MCF 10A (cell line): Measurements from ENCODE around the gene IGDCC3. TPM values are rescaled to one million over a fixed set of nuclear protein-coding genes. Genes with fewer than 3 reads are reported as not detected.

Experiments used
- BruUV-seq: library from RNA; stranded (reverse); fragments of 400-500 nt; replicated peaks from 2 replicates; lab custom pipeline; 2021; lab: Mats Ljungman, UMichigan
- CTCF ChIA-PET: fragments of 300-600 bp; sonication (Branson Sonifier 250); formaldehyde crosslinking; extraction: SDS; loops from one replicate; lab custom pipeline; 2021; ENCODE audit warnings: antibody characterized with exemption, inconsistent platforms; lab: Yijun Ruan, JAX
- POLR2A ChIA-PET: fragments of 300-600, 350-650 bp; sonication (Branson Sonifier 250); formaldehyde crosslinking; extraction: SDS; loops from one replicate; lab custom pipeline; 2020; ENCODE audit warnings: antibody characterized with exemption, inconsistent platforms; lab: Yijun Ruan, JAX
- DNase-seq: peaks from one replicate; pipeline ENCODE4 v3.0.0-alpha.2; 2018; ENCODE audit not compliant: unreplicated experiment
- H3K27ac Mint-ChIP-seq: one replicate; pipeline ENCODE4 v1.8.0; 2022; ENCODE audit warnings: mild to moderate bottlenecking, low read depth, mixed read lengths; ENCODE audit not compliant: unreplicated experiment
- H3K27me3 Mint-ChIP-seq: one replicate; pipeline ENCODE4 v1.8.0; 2022; ENCODE audit warnings: mixed read lengths; ENCODE audit not compliant: insufficient read depth, unreplicated experiment
- H3K36me3 Mint-ChIP-seq: one replicate; pipeline ENCODE4 v1.8.0; 2022; ENCODE audit warnings: mild to moderate bottlenecking, moderate library complexity, mixed read lengths; ENCODE audit not compliant: insufficient read depth, unreplicated experiment
- H3K4me1 Mint-ChIP-seq: one replicate; pipeline ENCODE4 v1.8.0; 2022; ENCODE audit warnings: mixed read lengths; ENCODE audit not compliant: insufficient read depth, unreplicated experiment
- H3K4me3 Mint-ChIP-seq: one replicate; pipeline ENCODE4 v1.8.0; 2022; ENCODE audit warnings: mild to moderate bottlenecking, moderate library complexity, mixed read lengths; ENCODE audit not compliant: unreplicated experiment
- H3K9me3 Mint-ChIP-seq: one replicate; pipeline ENCODE4 v1.8.0; 2022; ENCODE audit warnings: mixed read lengths; ENCODE audit not compliant: unreplicated experiment
- intact Hi-C: fragments of 100-400 bp; cut with micrococcal nuclease; formaldehyde crosslinking; loops from 2 replicates; pipeline ENCODE4 v1.14.1; 2022
- total RNA-seq: library from RNA; stranded (reverse); gene quantifications from 2 replicates; pipeline ENCODE4 v1.2.3, GENCODE V29; 2022
- TF ChIP-seq, protein P1 (sequence below): fragments of 200-600 bp; IDR thresholded peaks from one replicate; pipeline ENCODE4 v1.8.0; 2022; ENCODE audit warnings: antibody characterized with exemption, mild to moderate bottlenecking; ENCODE audit not compliant: unreplicated experiment

The IGDCC3 gene
- total RNA-seq, 1 experiment from 2014 or later, result not detected

DNA sequence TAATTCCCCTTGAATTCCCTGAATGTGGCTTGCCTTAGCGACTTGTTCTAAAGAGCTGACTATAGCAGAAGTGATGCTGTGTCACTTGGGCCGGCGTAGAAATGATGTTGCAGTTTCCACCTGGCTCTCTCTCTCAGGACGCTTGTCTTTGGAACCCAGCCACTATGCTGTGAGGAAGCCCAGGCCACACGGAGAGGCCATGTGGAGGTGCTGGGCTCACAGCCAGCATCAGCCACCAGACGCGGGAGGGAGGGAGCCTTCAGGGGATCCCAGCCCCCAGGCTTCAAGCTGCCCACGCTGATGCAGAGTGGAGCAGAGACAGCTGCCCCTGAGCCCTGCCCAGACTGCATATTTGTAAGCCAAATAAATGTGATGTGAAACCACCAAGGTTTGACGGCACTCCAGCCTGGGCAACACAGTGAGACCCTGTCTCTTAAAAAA, 54.7 kb downstream of the IGDCC3 start:
- ChIA-PET POLR2A (no interaction called here), CTCF (interaction anchor here (12.9 kb wide), 1 partner anchor 61 kb away, joined by 210 read pairs; no protein-coding TSS in a partner anchor)
- H3K27me3 Mint-ChIP-seq, result no peaks in the 10 kb centered on the region
- intact Hi-C loops, result no loop called here
- no peaks in the 10 kb centered on the region for H3K9me3 Mint-ChIP-seq
- H3K27ac Mint-ChIP-seq, result peak overlapping the region; percentile 23
- no TSS peak for BruUV-seq
- H3K4me1 Mint-ChIP-seq, result no peaks in the 10 kb centered on the region
- TF ChIP-seq, protein P1, sequence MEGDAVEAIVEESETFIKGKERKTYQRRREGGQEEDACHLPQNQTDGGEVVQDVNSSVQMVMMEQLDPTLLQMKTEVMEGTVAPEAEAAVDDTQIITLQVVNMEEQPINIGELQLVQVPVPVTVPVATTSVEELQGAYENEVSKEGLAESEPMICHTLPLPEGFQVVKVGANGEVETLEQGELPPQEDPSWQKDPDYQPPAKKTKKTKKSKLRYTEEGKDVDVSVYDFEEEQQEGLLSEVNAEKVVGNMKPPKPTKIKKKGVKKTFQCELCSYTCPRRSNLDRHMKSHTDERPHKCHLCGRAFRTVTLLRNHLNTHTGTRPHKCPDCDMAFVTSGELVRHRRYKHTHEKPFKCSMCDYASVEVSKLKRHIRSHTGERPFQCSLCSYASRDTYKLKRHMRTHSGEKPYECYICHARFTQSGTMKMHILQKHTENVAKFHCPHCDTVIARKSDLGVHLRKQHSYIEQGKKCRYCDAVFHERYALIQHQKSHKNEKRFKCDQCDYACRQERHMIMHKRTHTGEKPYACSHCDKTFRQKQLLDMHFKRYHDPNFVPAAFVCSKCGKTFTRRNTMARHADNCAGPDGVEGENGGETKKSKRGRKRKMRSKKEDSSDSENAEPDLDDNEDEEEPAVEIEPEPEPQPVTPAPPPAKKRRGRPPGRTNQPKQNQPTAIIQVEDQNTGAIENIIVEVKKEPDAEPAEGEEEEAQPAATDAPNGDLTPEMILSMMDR, result no peak
- H3K36me3 Mint-ChIP-seq, result no peaks in the 10 kb centered on the region
- no peak overlapping the region for H3K4me3 Mint-ChIP-seq
- peak; percentile 54 for DNase-seq

GRCh38 chr15:65318870-65319356, 58.9 kb downstream of the IGDCC3 start:
- H3K36me3 Mint-ChIP-seq, result no peaks in the 10 kb centered on the region
- H3K27me3 Mint-ChIP-seq, result peaks cover 11% of the 10 kb centered on the region
- no TSS peak for BruUV-seq
- POLR2A ChIA-PET, result interaction anchor here (0.7 to 1.1 kb wide), 2 partner anchors 66 to 67 kb away, joined by 3 read pairs; no protein-coding TSS in a partner anchor
- H3K9me3 Mint-ChIP-seq, result no peaks in the 10 kb centered on the region
- CTCF ChIA-PET, result interaction anchor here (0.6 to 12.9 kb wide), 21 partner anchors 9 to 143 kb away, joined by 3 to 210 read pairs (median 5); no protein-coding TSS in a partner anchor
- H3K4me3 Mint-ChIP-seq, result no peak overlapping the region
- TF ChIP-seq, protein P1, result peak; percentile 91
- peak; percentile 83 for DNase-seq
- no peaks in the 10 kb centered on the region for H3K4me1 Mint-ChIP-seq
- no peak overlapping the region for H3K27ac Mint-ChIP-seq
- intact Hi-C loops, result loop anchor here (1.0 kb wide), 2 partner anchors 66 to 81 kb away; no protein-coding TSS in a partner anchor

GRCh38 chr15:65312400-65312916, 65.3 kb downstream of the IGDCC3 start:
- Mint-ChIP-seq H3K27me3 (peaks cover 11% of the 10 kb centered on the region), H3K9me3 (no peaks in the 10 kb centered on the region), H3K4me3 (no peak overlapping the region), H3K4me1 (no peaks in the 10 kb centered on the region), H3K36me3 (peaks cover 4% of the 10 kb centered on the region), H3K27ac (no peak overlapping the region)
- no peak for DNase-seq
- BruUV-seq, result no TSS peak
- CTCF ChIA-PET, result interaction anchor here (2.2 to 12.9 kb wide), 2 partner anchors 72 to 88 kb away, joined by 7 to 210 read pairs; no protein-coding TSS in a partner anchor
- TF ChIP-seq, protein P1, result no peak
- intact Hi-C loops, result no loop called here
- POLR2A ChIA-PET, result no interaction called here

GRCh38 chr15:65311760-65312159, 66.0 kb downstream of the IGDCC3 start:
- H3K9me3 Mint-ChIP-seq, result no peaks in the 10 kb centered on the region
- peaks cover 4% of the 10 kb centered on the region for H3K36me3 Mint-ChIP-seq
- intact Hi-C loops, result no loop called here
- no peak overlapping the region for H3K27ac Mint-ChIP-seq
- POLR2A ChIA-PET, result no interaction called here
- H3K4me3 Mint-ChIP-seq, result no peak overlapping the region
- H3K27me3 Mint-ChIP-seq, result peaks cover 11% of the 10 kb centered on the region
- no peaks in the 10 kb centered on the region for H3K4me1 Mint-ChIP-seq
- DNase-seq, result no peak
- CTCF ChIA-PET, result no interaction called here
- no TSS peak for BruUV-seq
- TF ChIP-seq, protein P1, result no peak
